ENCODE results near the gene PCDH12. TPM values are rescaled to one million over a fixed set of nuclear protein-coding genes. Genes with fewer than 3 reads are reported as not detected.

PCDH12 gene
- total and polyA plus RNA-seq, 4 experiments from 2014 or later, result 0.13 to 0.31 TPM; not detected in 2

DNA sequence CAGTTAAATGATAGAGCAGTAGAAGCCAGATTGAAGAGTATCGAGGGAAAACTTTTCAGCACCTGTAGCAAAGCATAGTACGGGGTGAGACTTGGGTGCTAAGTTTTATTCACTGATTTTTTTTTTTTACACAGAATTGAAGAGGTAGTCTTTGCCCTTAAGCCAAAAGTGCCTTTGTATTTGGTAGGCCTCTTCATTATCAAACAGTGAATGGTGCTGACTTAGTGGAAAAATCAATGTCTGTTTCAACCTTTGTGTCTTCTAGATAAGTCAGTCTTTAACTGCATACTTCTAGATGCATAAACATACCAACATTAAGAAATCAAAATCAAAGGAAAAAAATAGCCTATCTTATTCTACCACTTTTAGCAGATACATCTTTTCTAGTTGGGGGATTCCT lies 24.6 kb upstream of the PCDH12 start:
- peaks cover 59% of the 10 kb centered on the region for H3K36me3 ChIP-seq (ENCODE audit: insufficient read depth, low read length)
- Mint-ChIP-seq H3K9me3 (no peaks in the 10 kb centered on the region), H3K27ac (peak overlapping the region in 2 of 7 donors; percentile 65 to 75), H3K36me3 (peaks cover 34 to 69% of the 10 kb centered on the region in 2 donors), H3K4me1 (peaks cover 0 to 7% (median 6%) of the 10 kb centered on the region in 4 donors), H3K4me3 (no peak overlapping the region), H3K27me3 (no peaks in the 10 kb centered on the region)
- DNase-seq, result no peak
- no peaks in the 10 kb centered on the region for H3K27me3 ChIP-seq (ENCODE audit: insufficient read depth, low read length)
- no peak overlapping the region for H3K4me3 ChIP-seq (ENCODE audit: low read length in 2 of 2)
- H3K27ac ChIP-seq (ENCODE audit: low read depth, low read length), result no peak overlapping the region
- CTCF ChIA-PET (ENCODE audit: partially characterized antibody), result no interaction called here
- H3K9me3 ChIP-seq (ENCODE audit: control insufficient read depth in 1 of 2, low read length in 2 of 2), result no peaks in the 10 kb centered on the region
- intact Hi-C loops (cut with micrococcal nuclease), result no loop called here
- POLR2A ChIA-PET (ENCODE audit: partially characterized antibody), result no interaction called here
- no peaks in the 10 kb centered on the region for H3K4me1 ChIP-seq (ENCODE audit: insufficient read depth, low read length)

DNA sequence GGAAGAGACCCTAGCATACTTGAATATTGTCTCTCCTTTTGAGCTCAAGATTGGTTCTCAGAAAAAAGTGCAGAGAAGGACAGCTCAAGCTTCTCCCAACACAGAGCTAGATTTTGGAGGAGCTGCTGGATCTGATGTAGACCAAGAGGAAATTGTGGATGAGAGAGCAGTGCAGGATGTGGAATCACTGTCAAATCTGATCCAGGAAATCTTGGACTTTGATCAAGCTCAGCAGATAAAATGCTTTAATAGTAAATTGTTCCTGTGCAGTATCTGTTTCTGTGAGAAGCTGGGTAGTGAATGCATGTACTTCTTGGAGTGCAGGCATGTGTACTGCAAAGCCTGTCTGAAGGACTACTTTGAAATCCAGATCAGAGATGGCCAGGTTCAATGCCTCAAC lies 20.4 kb upstream of the PCDH12 start:
- Mint-ChIP-seq H3K27ac (no peak overlapping the region), H3K36me3 (peaks cover 43 to 65% of the 10 kb centered on the region in 2 donors), H3K4me1 (peaks cover 12 to 23% (median 17%) of the 10 kb centered on the region in 4 donors), H3K4me3 (no peak overlapping the region), H3K9me3 (no peaks in the 10 kb centered on the region), H3K27me3 (no peaks in the 10 kb centered on the region)
- Histone ChIP-seq H3K9me3 (ENCODE audit: control insufficient read depth in 1 of 2, low read length in 2 of 2) (no peaks in the 10 kb centered on the region), H3K27me3 (ENCODE audit: insufficient read depth, low read length) (no peaks in the 10 kb centered on the region), H3K36me3 (ENCODE audit: insufficient read depth, low read length) (peaks cover 52% of the 10 kb centered on the region), H3K27ac (ENCODE audit: low read depth, low read length) (no peak overlapping the region), H3K4me3 (ENCODE audit: low read length in 2 of 2) (no peak overlapping the region), H3K4me1 (ENCODE audit: insufficient read depth, low read length) (peaks cover 8% of the 10 kb centered on the region)
- ChIA-PET POLR2A (ENCODE audit: partially characterized antibody) (interaction anchor here (3.3 kb wide), 1 partner anchor 9 kb away, joined by 24 read pairs; the partner anchor contains the start of gene RNF14), CTCF (ENCODE audit: partially characterized antibody) (interaction anchor here (0.7 to 5.6 kb wide), 8 partner anchors 9 to 386 kb away, joined by 3 to 42 read pairs (median 4); partner anchors contain the start of genes PCDH12 and RNF14)
- no peak for DNase-seq
- intact Hi-C loops (cut with micrococcal nuclease), result no loop called here

DNA sequence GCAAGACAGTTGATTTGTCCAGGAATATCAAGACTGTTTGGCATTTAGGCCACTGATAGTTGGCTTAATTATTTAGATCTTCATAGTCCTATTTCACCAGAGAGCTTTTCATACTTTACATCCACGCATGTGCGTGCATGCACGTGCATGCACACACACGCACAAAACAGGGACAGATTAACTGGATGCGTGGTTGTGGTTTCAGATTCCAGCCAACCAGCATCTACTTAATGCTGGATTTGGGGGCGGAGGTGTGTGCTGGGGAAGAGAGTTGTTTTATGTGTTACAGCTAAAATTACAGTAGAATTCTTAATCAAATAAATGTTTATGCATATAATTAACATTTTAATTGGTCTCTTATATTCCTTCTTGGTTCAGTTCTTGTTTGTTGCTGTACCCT lies 18.2 kb upstream of the PCDH12 start:
- H3K36me3 ChIP-seq (ENCODE audit: insufficient read depth, low read length), result peaks cover 47% of the 10 kb centered on the region
- H3K36me3 Mint-ChIP-seq, result peaks cover 41 to 54% of the 10 kb centered on the region in 2 donors
- intact Hi-C loops (cut with micrococcal nuclease), result no loop called here

DNA sequence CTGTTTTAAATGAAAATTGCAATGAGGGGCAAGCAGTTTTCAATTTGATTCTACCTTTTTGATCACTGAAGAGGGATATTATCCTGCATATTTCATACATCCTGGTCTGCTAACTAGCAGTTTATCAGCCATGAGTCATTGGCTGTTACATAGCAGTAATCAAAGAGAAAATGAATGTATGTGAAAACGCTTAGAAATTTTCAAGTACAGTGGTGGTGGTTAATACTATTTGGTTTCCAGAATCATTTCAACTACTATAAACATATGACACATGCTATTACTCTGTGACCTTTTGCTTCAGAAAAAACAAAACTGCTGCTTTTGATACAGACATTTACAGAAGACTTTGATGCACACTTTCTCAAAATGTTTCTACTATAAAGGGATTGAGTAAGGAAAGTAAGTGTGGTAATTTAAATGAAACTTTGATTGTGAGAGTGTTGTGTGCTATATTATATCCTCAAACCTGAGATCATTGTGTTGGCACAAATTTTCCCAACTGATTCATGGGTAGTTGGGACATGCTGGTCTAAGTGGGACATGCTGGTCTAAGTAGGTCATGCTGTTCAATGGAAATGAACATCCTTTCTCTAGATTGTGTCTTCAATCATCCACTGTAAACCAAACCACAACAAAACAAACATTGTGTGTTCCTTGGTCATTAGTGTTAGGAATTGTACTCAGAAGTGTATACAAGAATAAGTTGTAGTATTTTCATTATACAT lies 16.0 kb upstream of the PCDH12 start:
- DNase-seq, result no peak
- intact Hi-C loops (cut with micrococcal nuclease), result no loop called here
- Mint-ChIP-seq H3K27ac (peak overlapping the region in 4 of 7 donors; percentile 11 to 68 (median 48)), H3K36me3 (peaks cover 34 to 45% of the 10 kb centered on the region in 2 donors), H3K27me3 (no peaks in the 10 kb centered on the region), H3K4me3 (peak overlapping the region in 1 of 8 donors; percentile 9), H3K4me1 (peaks cover 27 to 46% (median 35%) of the 10 kb centered on the region in 4 donors), H3K9me3 (no peaks in the 10 kb centered on the region)
- H3K9me3 ChIP-seq (ENCODE audit: control insufficient read depth in 1 of 2, low read length in 2 of 2), result no peaks in the 10 kb centered on the region
- peaks cover 34% of the 10 kb centered on the region for H3K36me3 ChIP-seq (ENCODE audit: insufficient read depth, low read length)
- POLR2A ChIA-PET (ENCODE audit: partially characterized antibody), result no interaction called here
- no peak overlapping the region for H3K4me3 ChIP-seq (ENCODE audit: low read length in 2 of 2)
- H3K27ac ChIP-seq (ENCODE audit: low read depth, low read length), result no peak overlapping the region
- peaks cover 23% of the 10 kb centered on the region for H3K4me1 ChIP-seq (ENCODE audit: insufficient read depth, low read length)
- CTCF ChIA-PET (ENCODE audit: partially characterized antibody), result interaction anchor here (1.3 to 6.0 kb wide), 2 partner anchors 15 to 170 kb away, joined by 3 to 139 read pairs; partner anchors contain the start of gene PCDH12
- H3K27me3 ChIP-seq (ENCODE audit: insufficient read depth, low read length), result no peaks in the 10 kb centered on the region

More for the DNA sequence above, 18.2 kb upstream of the PCDH12 start:
- Mint-ChIP-seq H3K9me3 (no peaks in the 10 kb centered on the region), H3K4me1 (peaks cover 15 to 27% (median 19%) of the 10 kb centered on the region in 4 donors), H3K27me3 (no peaks in the 10 kb centered on the region), H3K27ac (peak overlapping the region in 2 of 7 donors; percentile 43 to 61), H3K4me3 (no peak overlapping the region)
- H3K9me3 ChIP-seq (ENCODE audit: control insufficient read depth in 1 of 2, low read length in 2 of 2), result no peaks in the 10 kb centered on the region
- no peaks in the 10 kb centered on the region for H3K27me3 ChIP-seq (ENCODE audit: insufficient read depth, low read length)
- ChIA-PET POLR2A (ENCODE audit: partially characterized antibody) (interaction anchor here (1.0 to 1.6 kb wide), 5 partner anchors 13 to 49 kb away, joined by 3 to 5 read pairs (median 3); no protein-coding TSS in a partner anchor), CTCF (ENCODE audit: partially characterized antibody) (interaction anchor here (0.7 to 5.6 kb wide), 8 partner anchors 9 to 891 kb away, joined by 3 to 42 read pairs (median 4); no protein-coding TSS in a partner anchor)
- no peak overlapping the region for H3K27ac ChIP-seq (ENCODE audit: low read depth, low read length)
- peaks cover 8% of the 10 kb centered on the region for H3K4me1 ChIP-seq (ENCODE audit: insufficient read depth, low read length)
- H3K4me3 ChIP-seq (ENCODE audit: low read length in 2 of 2), result no peak overlapping the region
- no peak for DNase-seq

DNA sequence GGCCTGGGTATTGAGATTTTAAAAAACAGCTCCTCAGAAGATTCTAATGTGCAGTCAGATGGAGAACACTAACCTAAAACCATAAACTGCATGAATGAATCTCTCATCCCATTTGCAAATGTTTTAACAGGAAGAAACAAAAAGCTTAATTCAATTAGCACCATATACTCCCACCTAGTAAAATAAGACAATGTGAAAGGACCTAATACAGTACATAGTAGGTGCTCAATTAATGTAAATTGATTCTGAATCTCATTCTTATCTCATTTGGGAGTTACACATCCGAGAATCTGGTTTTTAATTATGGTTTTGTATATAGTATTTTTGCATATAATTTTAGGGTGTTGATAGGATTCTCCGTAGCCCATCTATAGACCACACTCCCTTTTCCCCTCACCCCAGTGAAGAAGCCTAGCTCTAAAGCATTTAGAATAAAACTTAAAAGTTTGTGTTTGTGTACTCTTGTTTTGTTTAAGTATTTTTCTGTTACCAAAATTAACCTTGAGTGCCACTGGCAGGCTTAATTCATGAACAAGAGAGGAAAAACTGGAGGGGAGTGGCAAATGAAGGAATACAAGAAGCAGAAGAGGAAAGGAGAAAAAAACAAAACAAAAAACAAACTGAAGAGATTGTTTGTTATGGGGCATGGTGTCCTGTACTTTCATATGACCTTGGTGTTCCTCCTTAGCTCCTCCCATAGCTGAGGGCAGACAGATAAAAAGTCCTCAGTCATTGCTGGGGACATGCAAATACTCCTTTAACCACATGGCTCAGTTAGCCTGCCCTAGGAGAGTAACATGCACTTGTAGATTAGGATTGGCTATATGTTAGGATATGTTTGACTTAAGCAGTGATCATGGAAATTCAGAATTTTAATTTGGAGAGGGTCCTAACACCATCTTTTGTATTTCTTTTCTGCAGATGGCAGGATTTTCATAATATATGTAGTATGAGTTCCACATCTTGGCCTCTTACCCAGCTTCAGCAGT lies 12.1 kb upstream of the PCDH12 start:
- peak overlapping the region; percentile 97 to 99 (median 98) for H3K27ac Mint-ChIP-seq
- Histone ChIP-seq H3K27ac (ENCODE audit: low read depth, low read length) (peak overlapping the region; percentile 96), H3K4me3 (ENCODE audit: low read length in 2 of 2) (peak overlapping the region; percentile 66 to 85), H3K4me1 (ENCODE audit: insufficient read depth, low read length) (peaks cover 28% of the 10 kb centered on the region), H3K9me3 (ENCODE audit: control insufficient read depth in 1 of 2, low read length in 2 of 2) (no peaks in the 10 kb centered on the region), H3K27me3 (ENCODE audit: insufficient read depth, low read length) (no peaks in the 10 kb centered on the region), H3K36me3 (ENCODE audit: insufficient read depth, low read length) (peaks cover 17% of the 10 kb centered on the region)
- CTCF ChIA-PET (ENCODE audit: partially characterized antibody), result interaction anchor here (0.9 to 6.0 kb wide), 32 partner anchors 8 to 406 kb away, joined by 3 to 139 read pairs (median 6); partner anchors contain the start of genes ARAP3, DELE1, DIAPH1 and FCHSD1
- H3K9me3 Mint-ChIP-seq, result no peaks in the 10 kb centered on the region
- H3K36me3 Mint-ChIP-seq, result peaks cover 17 to 25% of the 10 kb centered on the region in 2 donors
- peaks cover 24 to 52% (median 34%) of the 10 kb centered on the region in 4 donors for H3K4me1 Mint-ChIP-seq
- DNase-seq, result peak in 1 of 5 donors; percentile 49
- peak overlapping the region; percentile 87 to 98 (median 94) for H3K4me3 Mint-ChIP-seq
- H3K27me3 Mint-ChIP-seq, result no peaks in the 10 kb centered on the region
- POLR2A ChIA-PET (ENCODE audit: partially characterized antibody), result interaction anchor here (0.7 to 3.5 kb wide), 27 partner anchors 8 to 1435 kb away, joined by 3 to 69 read pairs (median 12); partner anchors contain the start of genes DELE1, DIAPH1, FCHSD1 and GNPDA1
- intact Hi-C loops (cut with micrococcal nuclease), result loop anchor here (1.0 to 2.0 kb wide), 4 partner anchors 45 to 305 kb away; partner anchors contain the start of gene DELE1

DNA sequence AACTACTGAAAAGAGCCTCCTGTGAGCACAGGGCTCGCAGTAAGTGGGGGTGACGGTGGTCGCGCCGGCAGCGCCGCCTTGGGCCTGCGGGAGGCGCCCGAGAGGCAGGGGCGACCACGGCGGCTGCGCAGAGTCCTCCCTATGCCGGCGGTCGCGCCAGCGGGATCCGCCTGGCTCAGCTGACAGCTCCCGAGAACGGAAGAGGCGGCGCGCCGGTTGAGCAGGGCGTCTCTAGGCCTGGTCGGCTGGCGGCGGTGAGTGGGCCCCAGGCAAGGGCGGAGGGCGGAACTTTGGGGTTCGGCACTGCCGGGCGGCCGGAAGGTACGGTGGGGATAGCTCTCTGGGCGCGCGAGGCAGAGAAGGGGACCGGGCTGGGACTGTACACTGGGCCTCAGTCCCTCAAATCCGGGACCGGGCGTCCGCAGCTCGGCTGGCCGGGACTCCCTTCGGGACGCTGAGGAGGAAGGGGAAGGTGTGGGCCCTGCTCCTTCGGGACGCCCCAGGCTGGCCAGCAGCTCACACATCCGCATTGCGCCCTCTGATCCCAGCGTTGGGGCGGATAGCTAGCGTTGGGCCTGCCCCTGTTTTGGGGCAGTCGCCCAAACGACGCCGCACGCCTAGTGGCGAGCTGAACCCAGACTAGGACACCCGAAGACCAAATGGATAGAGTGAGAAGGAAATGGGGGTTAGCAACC lies 11.1 kb upstream of the PCDH12 start, which contains the start of gene RNF14:
Gene RNF14 (plus strand): TSS at position 192 of the 695 bp plus-strand sequence. CDS start 4,484 bp downstream, outside the sequence.
- CTCF ChIA-PET (ENCODE audit: partially characterized antibody), result interaction anchor here (0.6 to 6.0 kb wide), 50 partner anchors 9 to 911 kb away, joined by 3 to 139 read pairs (median 4); partner anchors contain the start of genes ARAP3, DELE1, DIAPH1 and GNPDA1
- peaks cover 20 to 42% (median 30%) of the 10 kb centered on the region in 4 donors for H3K4me1 Mint-ChIP-seq
- peaks cover 23% of the 10 kb centered on the region for H3K4me1 ChIP-seq (ENCODE audit: insufficient read depth, low read length)
- intact Hi-C loops (cut with micrococcal nuclease), result loop anchor here (1.0 to 2.0 kb wide), 4 partner anchors 46 to 304 kb away; partner anchors contain the start of gene DELE1
- no peaks in the 10 kb centered on the region for H3K27me3 Mint-ChIP-seq
- DNase-seq, result peak; percentile 92 to 94 (median 93)
- H3K36me3 ChIP-seq (ENCODE audit: insufficient read depth, low read length), result peaks cover 8% of the 10 kb centered on the region
- H3K27ac Mint-ChIP-seq, result peak within 1 kb of the TSS; percentile 97 to 99 (median 98)
- peak within 1 kb of the TSS; percentile 96 for H3K27ac ChIP-seq (ENCODE audit: low read depth, low read length)
- peak within 1 kb of the TSS; percentile 87 to 98 (median 94) for H3K4me3 Mint-ChIP-seq
- peak within 1 kb of the TSS; percentile 66 to 85 for H3K4me3 ChIP-seq (ENCODE audit: low read length in 2 of 2)
- peaks cover 8 to 16% of the 10 kb centered on the region in 2 donors for H3K36me3 Mint-ChIP-seq
- POLR2A ChIA-PET (ENCODE audit: partially characterized antibody), result interaction anchor here (0.5 to 3.5 kb wide), 38 partner anchors 8 to 1570 kb away, joined by 3 to 69 read pairs (median 5); partner anchors contain the start of genes ARHGAP26, DELE1, DIAPH1 and FCHSD1
- no peaks in the 10 kb centered on the region for H3K9me3 Mint-ChIP-seq
- no peaks in the 10 kb centered on the region for H3K9me3 ChIP-seq (ENCODE audit: control insufficient read depth in 1 of 2, low read length in 2 of 2)
- no peaks in the 10 kb centered on the region for H3K27me3 ChIP-seq (ENCODE audit: insufficient read depth, low read length)

Data from CD4-positive, alpha-beta memory T cell (primary cell).